A673 (cell line): ENCODE results near the gene ZNHIT3. TPM values are rescaled to one million over a fixed set of nuclear protein-coding genes. Genes with fewer than 3 reads are reported as not detected.
"Not testable (repeated sequence)": the region's sequence is repeated elsewhere in the genome, so short reads cannot be mapped to it uniquely, and the experiment has no call there.

Experiments used
- BruUV-seq: library from RNA; stranded (reverse); fragments of 400-500 nt; replicated peaks from 2 replicates; lab custom pipeline; 2021; lab: Mats Ljungman, UMichigan
- CTCF ChIA-PET: fragments of 300-600 bp; sonication (Branson Sonifier 250); formaldehyde crosslinking; loops from one replicate; lab custom pipeline; 2022; ENCODE audit warnings: antibody characterized with exemption; lab: Charles Lee
- POLR2A ChIA-PET: fragments of 300-600 bp; sonication (Branson Sonifier 250); formaldehyde crosslinking; loops from one replicate; lab custom pipeline; 2022; ENCODE audit warnings: antibody characterized with exemption; ENCODE audit not compliant: low non-redundant PET; lab: Charles Lee
- DNase-seq: peaks from one replicate; pipeline ENCODE4 v3.0.0-alpha.2; 2015; ENCODE audit warnings: low spot score
- H3K27ac ChIP-seq: fragments of 200-600 bp; sonication (generic); 2 replicates; pipeline ENCODE4 v1.5.1; 2016; ENCODE audit warnings: mixed run types, low read depth, mild to moderate bottlenecking, mixed read lengths, antibody characterized with exemption, low read length; ENCODE audit not compliant: poor library complexity, severe bottlenecking
- H3K27me3 ChIP-seq: fragments of 200-600 bp; sonication (generic); replicated peaks from 2 replicates; pipeline ENCODE4 v1.6.1; 2017; ENCODE audit warnings: mixed run types, low read depth, mild to moderate bottlenecking, mixed read lengths, antibody characterized with exemption, low read length; ENCODE audit not compliant: insufficient read depth, poor library complexity
- H3K36me3 ChIP-seq: fragments of 200-600 bp; sonication (generic); 2 replicates; pipeline ENCODE4 v1.6.1; 2016; ENCODE audit warnings: mixed run types, mild to moderate bottlenecking, mixed read lengths, antibody characterized with exemption, low read length; ENCODE audit not compliant: insufficient read depth, poor library complexity, severe bottlenecking
- H3K4me1 ChIP-seq: fragments of 200-600 bp; sonication (generic); 2 replicates; pipeline ENCODE4 v1.6.1; 2017; ENCODE audit warnings: mixed run types, mild to moderate bottlenecking, mixed read lengths, antibody characterized with exemption, low read length; ENCODE audit not compliant: insufficient read depth, poor library complexity, severe bottlenecking
- H3K4me3 ChIP-seq: fragments of 200-600 bp; sonication (generic); 2 replicates; pipeline ENCODE4 v1.5.1; 2016; ENCODE audit warnings: low read depth, mixed run types, mild to moderate bottlenecking, mixed read lengths, low read length; ENCODE audit not compliant: poor library complexity, severe bottlenecking
- H3K9me3 ChIP-seq: fragments of 200-600 bp; sonication (generic); 2 replicates; pipeline ENCODE4 v1.6.1; 2016; ENCODE audit warnings: mixed run types, low read depth, mild to moderate bottlenecking, mixed read lengths, antibody characterized with exemption, low read length; ENCODE audit not compliant: poor library complexity, severe bottlenecking
- EZH2 ChIP-seq: fragments of 200-600 bp; sonication (generic); IDR thresholded peaks from 2 replicates; pipeline ENCODE4 v1.6.1; 2017; ENCODE audit warnings: borderline replicate concordance, low read depth, mild to moderate bottlenecking, mixed read lengths, antibody characterized with exemption, low read length; ENCODE audit not compliant: poor library complexity, severe bottlenecking
- intact Hi-C: fragments of 100-400 bp; cut with micrococcal nuclease; formaldehyde crosslinking; loops from one replicate; pipeline ENCODE4 v1.10.0; 2022; ENCODE audit not compliant: unreplicated experiment
- total RNA-seq: library from RNA; stranded (reverse); gene quantifications from 2 replicates; pipeline ENCODE4 v1.2.3, GENCODE V29; 2021
- TF ChIP-seq, protein P1 (sequence below): fragments of 300-800, 200-600 bp; sonication (generic); conservative IDR thresholded peaks from 2 replicates; pipeline ENCODE4 v1.5.1; 2017; ENCODE audit warnings: low read depth, mild to moderate bottlenecking, antibody characterized with exemption, low read length, moderate library complexity, mixed read lengths

Gene ZNHIT3
- total RNA-seq, 1 experiment from 2014 or later: 35.2 TPM

DNA sequence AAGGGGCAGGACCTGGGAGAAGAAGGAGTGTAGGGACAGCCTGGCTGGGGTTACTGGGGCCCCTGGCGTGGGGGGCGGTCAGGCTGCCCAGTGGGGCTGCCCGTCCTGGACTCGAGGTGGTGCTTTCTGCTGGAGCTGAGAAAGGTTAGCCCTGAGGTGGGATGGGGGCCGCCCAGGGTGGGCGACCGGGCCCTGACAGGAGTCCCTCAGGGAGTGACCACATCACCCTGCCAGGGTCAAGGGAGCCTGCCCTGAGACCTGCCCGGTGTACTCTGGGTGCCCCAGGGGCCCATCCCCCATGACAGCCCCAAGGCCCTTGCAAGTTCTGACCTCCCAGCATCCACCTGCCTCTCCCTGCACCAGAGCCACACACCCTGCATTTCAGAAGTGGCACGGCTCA lies 28.8 kb upstream of the ZNHIT3 start:
- DNase-seq, H3K27ac ChIP-seq, H3K4me1 ChIP-seq, intact Hi-C loops, BruUV-seq, CTCF ChIA-PET, H3K27me3 ChIP-seq, H3K36me3 ChIP-seq, H3K4me3 ChIP-seq, POLR2A ChIA-PET, H3K9me3 ChIP-seq: not testable (repeated sequence)

DNA sequence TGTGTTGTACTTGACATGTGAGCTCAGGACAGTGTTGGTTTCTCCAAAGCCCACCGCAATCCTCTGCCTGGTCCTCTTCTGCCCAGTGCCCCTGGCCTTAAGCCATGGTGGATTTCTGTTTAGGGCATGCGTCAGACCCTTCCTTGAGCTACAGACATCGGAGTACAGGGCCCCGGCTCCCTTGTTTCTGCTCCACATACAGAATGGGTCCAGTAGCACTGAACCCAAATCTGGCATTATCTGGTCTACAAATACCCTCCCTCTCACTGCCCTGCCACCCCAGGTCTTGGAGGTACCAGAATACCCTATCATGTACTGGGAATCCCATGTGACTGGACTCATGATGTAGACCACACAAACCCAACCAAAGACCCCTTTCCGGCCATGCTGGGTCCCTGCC lies 27.4 kb upstream of the ZNHIT3 start:
- ChIA-PET CTCF (no interaction called here), POLR2A (no interaction called here)
- Histone ChIP-seq H3K27me3 (peaks cover 4% of the 10 kb centered on the region), H3K9me3 (no peaks in the 10 kb centered on the region), H3K36me3 (no peaks in the 10 kb centered on the region), H3K27ac (no peak overlapping the region), H3K4me1 (no peaks in the 10 kb centered on the region), H3K4me3 (no peak overlapping the region)
- no peak for DNase-seq
- intact Hi-C loops: no loop called here
- BruUV-seq: no TSS peak
- TF ChIP-seq, protein P1, sequence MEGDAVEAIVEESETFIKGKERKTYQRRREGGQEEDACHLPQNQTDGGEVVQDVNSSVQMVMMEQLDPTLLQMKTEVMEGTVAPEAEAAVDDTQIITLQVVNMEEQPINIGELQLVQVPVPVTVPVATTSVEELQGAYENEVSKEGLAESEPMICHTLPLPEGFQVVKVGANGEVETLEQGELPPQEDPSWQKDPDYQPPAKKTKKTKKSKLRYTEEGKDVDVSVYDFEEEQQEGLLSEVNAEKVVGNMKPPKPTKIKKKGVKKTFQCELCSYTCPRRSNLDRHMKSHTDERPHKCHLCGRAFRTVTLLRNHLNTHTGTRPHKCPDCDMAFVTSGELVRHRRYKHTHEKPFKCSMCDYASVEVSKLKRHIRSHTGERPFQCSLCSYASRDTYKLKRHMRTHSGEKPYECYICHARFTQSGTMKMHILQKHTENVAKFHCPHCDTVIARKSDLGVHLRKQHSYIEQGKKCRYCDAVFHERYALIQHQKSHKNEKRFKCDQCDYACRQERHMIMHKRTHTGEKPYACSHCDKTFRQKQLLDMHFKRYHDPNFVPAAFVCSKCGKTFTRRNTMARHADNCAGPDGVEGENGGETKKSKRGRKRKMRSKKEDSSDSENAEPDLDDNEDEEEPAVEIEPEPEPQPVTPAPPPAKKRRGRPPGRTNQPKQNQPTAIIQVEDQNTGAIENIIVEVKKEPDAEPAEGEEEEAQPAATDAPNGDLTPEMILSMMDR: no peak
- no peak for TF ChIP-seq EZH2

DNA sequence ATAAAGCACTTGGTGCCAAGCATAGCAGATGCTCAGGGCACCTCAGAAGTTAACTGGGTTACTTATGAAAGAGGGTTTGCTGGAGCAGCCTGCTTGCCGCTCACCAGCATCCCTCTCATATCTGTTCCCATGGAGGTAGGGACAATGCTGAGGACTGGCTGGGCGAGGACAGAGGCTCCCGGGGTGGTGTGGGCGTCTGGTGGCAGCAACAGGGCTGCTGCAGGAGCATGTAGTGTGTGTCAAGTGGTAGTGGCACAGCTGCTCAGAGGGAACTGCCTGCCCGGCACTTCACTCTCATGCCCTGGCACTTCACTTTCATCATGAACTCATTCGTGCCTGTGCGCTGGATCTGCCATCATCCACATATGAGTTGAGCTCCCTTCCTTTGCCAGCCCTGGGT lies 26.9 kb upstream of the ZNHIT3 start:
- BruUV-seq: no TSS peak
- Histone ChIP-seq H3K9me3 (no peaks in the 10 kb centered on the region), H3K4me3 (no peak overlapping the region), H3K27ac (no peak overlapping the region), H3K36me3 (no peaks in the 10 kb centered on the region), H3K4me1 (no peaks in the 10 kb centered on the region), H3K27me3 (peaks cover 7% of the 10 kb centered on the region)
- ChIA-PET CTCF (no interaction called here), POLR2A (no interaction called here)
- DNase-seq: no peak
- TF ChIP-seq, protein P1: no peak
- TF ChIP-seq EZH2: no peak
- intact Hi-C loops: no loop called here

DNA sequence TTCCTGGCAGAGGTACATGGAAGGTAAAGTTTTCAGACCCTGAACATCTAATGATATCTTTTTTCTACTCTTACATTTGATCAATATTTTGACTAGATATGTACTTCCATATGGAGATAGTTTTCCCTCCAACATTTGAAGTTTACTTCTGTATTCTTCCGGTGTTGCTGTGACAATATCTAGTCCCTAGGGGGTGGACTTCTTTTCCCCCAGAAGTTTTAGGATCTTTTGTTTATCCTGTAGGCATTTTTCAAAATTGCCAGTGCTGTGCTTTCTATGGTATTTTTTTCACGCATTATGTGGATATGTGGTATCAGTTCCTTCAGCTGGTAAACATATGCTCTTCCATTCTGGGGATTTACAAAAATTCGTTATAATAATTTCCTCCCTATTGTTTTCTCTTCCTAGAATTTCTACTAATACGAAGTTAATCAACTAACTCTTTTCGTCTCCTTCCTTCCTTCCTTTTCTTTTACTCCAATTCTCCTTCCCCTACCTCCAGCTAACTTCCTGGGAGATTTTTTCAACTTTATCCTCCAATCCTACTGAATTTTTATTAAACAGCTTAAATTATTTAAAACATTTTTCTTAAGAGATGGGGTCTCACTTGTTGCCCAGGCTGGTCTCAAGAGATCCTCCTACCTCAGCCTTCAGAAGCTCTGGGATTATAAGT lies 26.1 kb upstream of the ZNHIT3 start:
- no TSS peak for BruUV-seq
- DNase-seq: no peak
- TF ChIP-seq, protein P1: no peak
- no peak for TF ChIP-seq EZH2
- Histone ChIP-seq H3K4me3 (no peak overlapping the region), H3K36me3 (no peaks in the 10 kb centered on the region), H3K27me3 (peaks cover 12% of the 10 kb centered on the region), H3K4me1 (no peaks in the 10 kb centered on the region), H3K27ac (no peak overlapping the region), H3K9me3 (no peaks in the 10 kb centered on the region)
- CTCF ChIA-PET: no interaction called here
- POLR2A ChIA-PET: no interaction called here
- intact Hi-C loops: no loop called here
